Peyer's patch (tissue), 4 donors: Measurements from ENCODE around the gene ALDH4A1.

ENCODE experiments used
- CTCF ChIP-seq, 6 experiments: fragments of 450-650 bp in 4 of 6; fragments of 200-600 bp in 2 of 6; sonication (generic) in 1 of 6; IDR thresholded peaks; one replicate each; pipeline ENCODE4 v1.5.1; 2017 to 2019; ENCODE audit warnings: antibody characterized with exemption in 6 of 6, mild to moderate bottlenecking in 3 of 6, moderate library complexity in 1 of 6
- POLR2A ChIP-seq, 2 donors: fragments of 450-650 bp; IDR thresholded peaks; one replicate each; pipeline ENCODE4 v1.5.1; 2017; ENCODE audit warnings: antibody characterized with exemption in 2 of 2, mild to moderate bottlenecking in 2 of 2, moderate library complexity in 2 of 2

GRCh38 chr1:18877282-18877681, 25.1 kb downstream of the ALDH4A1 start:
- TF ChIP-seq CTCF (IDR thresholded peaks at IDR 0.05), result no peak
- TF ChIP-seq POLR2A (IDR thresholded peaks at IDR 0.05), result no peak
